Cardiac fibroblast (primary cell): ENCODE results near the gene ADAM19.

Experiments
- DNase-seq, 2 donors: peaks; one replicate each; pipeline versions ENCODE4 v3.0.0 to v3.0.0-alpha.2; 2010; ENCODE audit warnings: low read depth in 2 of 2
- H3K4me3 ChIP-seq, 2 donors: replicated peaks in 1 of 2; 1 replicate in 1 of 2; 2 replicates in 1 of 2; pipeline ENCODE4 v1.5.1; 2011; ENCODE audit warnings: low read depth in 2 of 2, low read length in 2 of 2, mild to moderate bottlenecking in 2 of 2, moderate library complexity in 1 of 2
- CTCF ChIP-seq: IDR thresholded peaks from one replicate; pipeline ENCODE4 v1.5.1; 2011; ENCODE audit warnings: low read depth, mild to moderate bottlenecking, low read length, inconsistent platforms

Gene ADAM19

GRCh38 chr5:157538311-157538710 lies 37.3 kb downstream of the ADAM19 start:
- no peak overlapping the region for H3K4me3 ChIP-seq
- TF ChIP-seq CTCF, result no peak
- no peak for DNase-seq

GRCh38 chr5:157535042-157535865 lies 40.3 kb downstream of the ADAM19 start:
- TF ChIP-seq CTCF, result no peak
- DNase-seq, result peak in 1 of 2 donors; percentile 81

GRCh38 chr5:157533011-157533481 lies 42.5 kb downstream of the ADAM19 start:
- TF ChIP-seq CTCF, result no peak
- H3K4me3 ChIP-seq, result no peak overlapping the region
- DNase-seq, result no peak

More at GRCh38 chr5:157535042-157535865, 40.3 kb downstream of the ADAM19 start:
- no peak overlapping the region for H3K4me3 ChIP-seq

GRCh38 chr5:157532022-157532421 lies 43.6 kb downstream of the ADAM19 start:
- H3K4me3 ChIP-seq, result no peak overlapping the region
- no peak for TF ChIP-seq CTCF
- no peak for DNase-seq

GRCh38 chr5:157530226-157530972 lies 45.2 kb downstream of the ADAM19 start:
- H3K4me3 ChIP-seq, result no peak overlapping the region
- no peak for DNase-seq
- TF ChIP-seq CTCF, result no peak

GRCh38 chr5:157529002-157529401 lies 46.6 kb downstream of the ADAM19 start:
- no peak overlapping the region for H3K4me3 ChIP-seq
- no peak for DNase-seq
- no peak for TF ChIP-seq CTCF
